Hair follicular keratinocyte (primary cell): ENCODE results near the gene SCART1. TPM values are rescaled to one million over a fixed set of nuclear protein-coding genes. Genes with fewer than 3 reads are reported as not detected.

Experiments used
- total RNA-seq: library from RNA; depleted of rRNA; stranded (reverse); fragments of >200 nt; gene quantifications from 2 replicates; pipeline ENCODE4 v1.2.3, GENCODE V29; 2015

SCART1 gene
- total RNA-seq, result 0.30 and 0.31 TPM in 2 replicates

GRCh38 chr10:133453516-133454203 lies at the start of gene SCART1:
TSS of gene SCART1 (plus strand) at chr10:133453945. CDS start at chr10:133453998, 53 bp downstream.

GRCh38 chr10:133424601-133425000 lies 29.1 kb upstream of the SCART1 start, which contains the start of gene SPRN:
TSS of gene SPRN (minus strand) at chr10:133424625. CDS start at chr10:133423681, 944 bp downstream.

Other genes starting within 250 kb of the SCART1 start
- gene UTF1, start 223.7 kb upstream of the SCART1 start, total RNA-seq, result not detected in 2 replicates
- not detected in 2 replicates for gene VENTX, start 216.1 kb upstream of the SCART1 start, total RNA-seq
- 115 and 143 TPM in 2 replicates for gene ADAM8, start 177.1 kb upstream of the SCART1 start, total RNA-seq
- gene TUBGCP2, start 145.1 kb upstream of the SCART1 start, total RNA-seq, result 53.7 and 67.2 TPM in 2 replicates
- gene ZNF511, start 145.0 kb upstream of the SCART1 start, total RNA-seq, result 28.1 and 38.3 TPM in 2 replicates
- gene CALY, start 117.0 kb upstream of the SCART1 start, total RNA-seq, result not detected in 2 replicates
- gene PRAP1, start 106.6 kb upstream of the SCART1 start, total RNA-seq, result not detected in 2 replicates
- gene FUOM, start 95.9 kb upstream of the SCART1 start, total RNA-seq, result 17.5 and 28.8 TPM in 2 replicates
- gene ECHS1, start 80.6 kb upstream of the SCART1 start, total RNA-seq, result 89.7 and 125 TPM in 2 replicates
- gene PAOX, start 74.7 kb upstream of the SCART1 start, total RNA-seq, result 2.5 and 6.9 TPM in 2 replicates
- 14.3 and 20.4 TPM in 2 replicates for gene MTG1, start 59.8 kb upstream of the SCART1 start, total RNA-seq
- gene SPRN, start 29.3 kb upstream of the SCART1 start, total RNA-seq, result 0.16 TPM in 1 of 2 replicates, not detected in the other
- not detected in 2 replicates for gene CYP2E1, start 73.4 kb downstream of the SCART1 start, total RNA-seq
- gene SYCE1, start 111.6 kb downstream of the SCART1 start, total RNA-seq, result 0.42 TPM in 1 of 2 replicates, not detected in the other
- gene FRG2B, start 172.8 kb downstream of the SCART1 start, total RNA-seq, result not detected in 2 replicates